ENCODE measurements around the gene GALNT15.

DNA sequence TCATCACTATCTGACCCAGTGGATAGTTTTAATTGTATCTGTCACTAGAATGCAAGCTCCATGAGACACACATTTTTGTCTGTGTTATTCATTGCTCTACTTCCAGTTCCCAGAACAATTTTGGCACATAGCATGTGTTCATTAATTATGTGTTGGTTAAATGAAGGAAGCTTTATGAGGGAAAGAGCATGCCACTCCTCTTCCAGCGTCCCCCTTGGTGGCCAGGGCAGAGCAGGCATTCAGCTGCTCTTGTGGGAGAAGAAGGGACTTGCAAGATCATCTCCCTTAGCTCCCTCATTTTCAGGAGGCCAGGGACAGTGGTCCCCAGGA, 489 bp upstream of the GALNT15 start:
- TF ChIP-seq, protein P1, sequence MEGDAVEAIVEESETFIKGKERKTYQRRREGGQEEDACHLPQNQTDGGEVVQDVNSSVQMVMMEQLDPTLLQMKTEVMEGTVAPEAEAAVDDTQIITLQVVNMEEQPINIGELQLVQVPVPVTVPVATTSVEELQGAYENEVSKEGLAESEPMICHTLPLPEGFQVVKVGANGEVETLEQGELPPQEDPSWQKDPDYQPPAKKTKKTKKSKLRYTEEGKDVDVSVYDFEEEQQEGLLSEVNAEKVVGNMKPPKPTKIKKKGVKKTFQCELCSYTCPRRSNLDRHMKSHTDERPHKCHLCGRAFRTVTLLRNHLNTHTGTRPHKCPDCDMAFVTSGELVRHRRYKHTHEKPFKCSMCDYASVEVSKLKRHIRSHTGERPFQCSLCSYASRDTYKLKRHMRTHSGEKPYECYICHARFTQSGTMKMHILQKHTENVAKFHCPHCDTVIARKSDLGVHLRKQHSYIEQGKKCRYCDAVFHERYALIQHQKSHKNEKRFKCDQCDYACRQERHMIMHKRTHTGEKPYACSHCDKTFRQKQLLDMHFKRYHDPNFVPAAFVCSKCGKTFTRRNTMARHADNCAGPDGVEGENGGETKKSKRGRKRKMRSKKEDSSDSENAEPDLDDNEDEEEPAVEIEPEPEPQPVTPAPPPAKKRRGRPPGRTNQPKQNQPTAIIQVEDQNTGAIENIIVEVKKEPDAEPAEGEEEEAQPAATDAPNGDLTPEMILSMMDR (IDR thresholded peaks at IDR 0.05; ENCODE audit: low read depth, low read length, missing input control), result no peak
- TF ChIP-seq YY1 (IDR thresholded peaks at IDR 0.05) (no peak), RAD21 (IDR thresholded peaks at IDR 0.05) (no peak), TAF1 (conservative IDR thresholded peaks at IDR 0.05) (no peak), EGR1 (IDR thresholded peaks at IDR 0.05; ENCODE audit: low read depth in 2 of 2) (no peak), FOXA1 (IDR thresholded peaks at IDR 0.05) (no peak), RXRA (IDR thresholded peaks at IDR 0.05) (no peak)
- TF ChIP-seq, protein P2, sequence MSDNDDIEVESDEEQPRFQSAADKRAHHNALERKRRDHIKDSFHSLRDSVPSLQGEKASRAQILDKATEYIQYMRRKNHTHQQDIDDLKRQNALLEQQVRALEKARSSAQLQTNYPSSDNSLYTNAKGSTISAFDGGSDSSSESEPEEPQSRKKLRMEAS (IDR thresholded peaks at IDR 0.05), result no peak
- TF ChIP-seq, protein P3, sequence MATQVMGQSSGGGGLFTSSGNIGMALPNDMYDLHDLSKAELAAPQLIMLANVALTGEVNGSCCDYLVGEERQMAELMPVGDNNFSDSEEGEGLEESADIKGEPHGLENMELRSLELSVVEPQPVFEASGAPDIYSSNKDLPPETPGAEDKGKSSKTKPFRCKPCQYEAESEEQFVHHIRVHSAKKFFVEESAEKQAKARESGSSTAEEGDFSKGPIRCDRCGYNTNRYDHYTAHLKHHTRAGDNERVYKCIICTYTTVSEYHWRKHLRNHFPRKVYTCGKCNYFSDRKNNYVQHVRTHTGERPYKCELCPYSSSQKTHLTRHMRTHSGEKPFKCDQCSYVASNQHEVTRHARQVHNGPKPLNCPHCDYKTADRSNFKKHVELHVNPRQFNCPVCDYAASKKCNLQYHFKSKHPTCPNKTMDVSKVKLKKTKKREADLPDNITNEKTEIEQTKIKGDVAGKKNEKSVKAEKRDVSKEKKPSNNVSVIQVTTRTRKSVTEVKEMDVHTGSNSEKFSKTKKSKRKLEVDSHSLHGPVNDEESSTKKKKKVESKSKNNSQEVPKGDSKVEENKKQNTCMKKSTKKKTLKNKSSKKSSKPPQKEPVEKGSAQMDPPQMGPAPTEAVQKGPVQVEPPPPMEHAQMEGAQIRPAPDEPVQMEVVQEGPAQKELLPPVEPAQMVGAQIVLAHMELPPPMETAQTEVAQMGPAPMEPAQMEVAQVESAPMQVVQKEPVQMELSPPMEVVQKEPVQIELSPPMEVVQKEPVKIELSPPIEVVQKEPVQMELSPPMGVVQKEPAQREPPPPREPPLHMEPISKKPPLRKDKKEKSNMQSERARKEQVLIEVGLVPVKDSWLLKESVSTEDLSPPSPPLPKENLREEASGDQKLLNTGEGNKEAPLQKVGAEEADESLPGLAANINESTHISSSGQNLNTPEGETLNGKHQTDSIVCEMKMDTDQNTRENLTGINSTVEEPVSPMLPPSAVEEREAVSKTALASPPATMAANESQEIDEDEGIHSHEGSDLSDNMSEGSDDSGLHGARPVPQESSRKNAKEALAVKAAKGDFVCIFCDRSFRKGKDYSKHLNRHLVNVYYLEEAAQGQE (IDR thresholded peaks at IDR 0.05), result no peak
- TF ChIP-seq, protein P4, sequence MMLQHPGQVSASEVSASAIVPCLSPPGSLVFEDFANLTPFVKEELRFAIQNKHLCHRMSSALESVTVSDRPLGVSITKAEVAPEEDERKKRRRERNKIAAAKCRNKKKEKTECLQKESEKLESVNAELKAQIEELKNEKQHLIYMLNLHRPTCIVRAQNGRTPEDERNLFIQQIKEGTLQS (IDR thresholded peaks at IDR 0.05), result no peak

All from liver (tissue), 3 donors.